ENCODE results near the gene WNT8B.

DNA sequence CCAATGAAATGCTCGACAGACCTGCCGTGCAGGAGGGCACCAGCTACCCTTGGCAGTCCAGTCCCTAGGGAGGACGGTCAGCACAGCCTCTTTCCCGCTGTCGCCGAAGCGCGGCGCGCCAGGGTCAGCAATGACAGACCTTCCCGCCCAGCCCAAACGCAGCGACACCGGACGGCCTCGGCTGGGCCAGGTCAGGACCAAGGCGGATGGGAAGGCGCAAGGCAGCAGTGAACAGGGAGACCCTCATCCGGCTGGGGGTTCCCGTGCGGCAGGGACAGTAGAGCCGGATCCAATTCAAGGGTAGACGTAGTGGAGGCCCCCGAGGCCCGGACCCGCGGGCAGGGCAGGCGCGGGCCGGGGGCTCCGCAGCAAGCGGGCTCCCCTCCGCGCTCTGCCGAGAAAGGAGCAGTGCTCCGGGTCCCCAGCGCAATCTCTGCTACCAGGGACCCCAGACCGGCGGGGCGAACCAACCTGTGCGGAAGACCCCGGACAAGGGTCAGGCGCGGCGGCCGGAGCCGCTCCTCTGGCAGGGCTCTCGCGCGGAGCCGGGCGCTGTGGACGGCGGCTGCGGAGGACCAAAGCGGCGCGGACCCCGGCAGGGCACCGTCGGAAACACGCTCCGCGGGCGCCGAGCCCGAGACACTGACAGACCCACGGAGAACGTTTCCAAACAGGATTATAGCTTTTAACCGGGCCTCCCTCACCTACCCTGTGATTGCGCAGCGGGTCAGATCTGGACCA is 56.7 kb downstream of the WNT8B start, which contains the start of gene SEC31B:
- TF ChIP-seq EZH2 (IDR thresholded peaks at IDR 0.05; ENCODE audit: insufficient read depth, poor library complexity, severe bottlenecking) (no peak), EZH2phosphoT487 (IDR thresholded peaks at IDR 0.05; ENCODE audit: insufficient read depth, low read depth) (no peak)
